ENCODE data around the gene ABCA5.

ABCA5 gene

DNA sequence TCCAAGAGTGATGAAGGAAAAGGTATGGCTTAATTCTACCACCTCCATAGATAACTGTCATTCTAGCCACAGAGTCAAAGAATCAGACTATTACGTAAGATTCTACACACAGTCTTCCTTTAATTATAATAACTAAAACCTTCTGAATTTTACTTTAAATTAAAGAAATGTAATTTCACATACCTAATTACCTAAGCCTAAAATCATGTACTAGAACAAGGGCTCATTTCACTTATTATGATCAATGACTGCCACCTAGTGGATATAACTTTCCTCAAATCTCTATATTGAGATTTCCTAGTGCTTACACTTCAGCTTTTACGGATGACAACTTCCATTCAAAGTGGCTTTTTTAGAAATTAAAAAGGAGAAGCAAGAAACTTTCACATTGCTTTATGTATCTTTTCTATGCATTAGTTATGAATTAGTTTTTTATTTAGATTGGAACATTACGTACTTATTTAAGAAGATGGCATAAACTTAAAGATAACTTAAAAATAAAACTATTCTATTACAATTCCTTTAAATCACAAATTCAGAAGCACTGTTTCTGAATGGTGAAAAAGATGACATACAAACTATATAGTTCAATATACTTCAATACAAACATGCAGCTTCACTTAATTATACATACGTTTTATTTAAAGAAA lies 80.1 kb downstream of the ABCA5 start:
- TF ChIP-seq TOX (CRISPR knock-in tag; IDR thresholded peaks at IDR 0.05; ENCODE audit: borderline replicate concordance) = no peak
- TF ChIP-seq ARNTL (CRISPR knock-in tag; IDR thresholded peaks at IDR 0.05; ENCODE audit: borderline replicate concordance, low read depth) = no peak
- TF ChIP-seq, protein P1, sequence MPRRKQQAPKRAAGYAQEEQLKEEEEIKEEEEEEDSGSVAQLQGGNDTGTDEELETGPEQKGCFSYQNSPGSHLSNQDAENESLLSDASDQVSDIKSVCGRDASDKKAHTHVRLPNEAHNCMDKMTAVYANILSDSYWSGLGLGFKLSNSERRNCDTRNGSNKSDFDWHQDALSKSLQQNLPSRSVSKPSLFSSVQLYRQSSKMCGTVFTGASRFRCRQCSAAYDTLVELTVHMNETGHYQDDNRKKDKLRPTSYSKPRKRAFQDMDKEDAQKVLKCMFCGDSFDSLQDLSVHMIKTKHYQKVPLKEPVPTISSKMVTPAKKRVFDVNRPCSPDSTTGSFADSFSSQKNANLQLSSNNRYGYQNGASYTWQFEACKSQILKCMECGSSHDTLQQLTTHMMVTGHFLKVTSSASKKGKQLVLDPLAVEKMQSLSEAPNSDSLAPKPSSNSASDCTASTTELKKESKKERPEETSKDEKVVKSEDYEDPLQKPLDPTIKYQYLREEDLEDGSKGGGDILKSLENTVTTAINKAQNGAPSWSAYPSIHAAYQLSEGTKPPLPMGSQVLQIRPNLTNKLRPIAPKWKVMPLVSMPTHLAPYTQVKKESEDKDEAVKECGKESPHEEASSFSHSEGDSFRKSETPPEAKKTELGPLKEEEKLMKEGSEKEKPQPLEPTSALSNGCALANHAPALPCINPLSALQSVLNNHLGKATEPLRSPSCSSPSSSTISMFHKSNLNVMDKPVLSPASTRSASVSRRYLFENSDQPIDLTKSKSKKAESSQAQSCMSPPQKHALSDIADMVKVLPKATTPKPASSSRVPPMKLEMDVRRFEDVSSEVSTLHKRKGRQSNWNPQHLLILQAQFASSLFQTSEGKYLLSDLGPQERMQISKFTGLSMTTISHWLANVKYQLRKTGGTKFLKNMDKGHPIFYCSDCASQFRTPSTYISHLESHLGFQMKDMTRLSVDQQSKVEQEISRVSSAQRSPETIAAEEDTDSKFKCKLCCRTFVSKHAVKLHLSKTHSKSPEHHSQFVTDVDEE (CRISPR knock-in tag; IDR thresholded peaks at IDR 0.05) = no peak
- TF ChIP-seq RARB (CRISPR knock-in tag; IDR thresholded peaks at IDR 0.05) = no peak
- TF ChIP-seq GLIS3 (CRISPR knock-in tag; IDR thresholded peaks at IDR 0.05) = no peak
- TF ChIP-seq ZNF8 (CRISPR knock-in tag; IDR thresholded peaks at IDR 0.05) = no peak
- no peak for TF ChIP-seq OSR1 (CRISPR knock-in tag; IDR thresholded peaks at IDR 0.05)
- TF ChIP-seq ZFP30 (CRISPR knock-in tag; IDR thresholded peaks at IDR 0.05) = no peak
- TF ChIP-seq, protein P2, sequence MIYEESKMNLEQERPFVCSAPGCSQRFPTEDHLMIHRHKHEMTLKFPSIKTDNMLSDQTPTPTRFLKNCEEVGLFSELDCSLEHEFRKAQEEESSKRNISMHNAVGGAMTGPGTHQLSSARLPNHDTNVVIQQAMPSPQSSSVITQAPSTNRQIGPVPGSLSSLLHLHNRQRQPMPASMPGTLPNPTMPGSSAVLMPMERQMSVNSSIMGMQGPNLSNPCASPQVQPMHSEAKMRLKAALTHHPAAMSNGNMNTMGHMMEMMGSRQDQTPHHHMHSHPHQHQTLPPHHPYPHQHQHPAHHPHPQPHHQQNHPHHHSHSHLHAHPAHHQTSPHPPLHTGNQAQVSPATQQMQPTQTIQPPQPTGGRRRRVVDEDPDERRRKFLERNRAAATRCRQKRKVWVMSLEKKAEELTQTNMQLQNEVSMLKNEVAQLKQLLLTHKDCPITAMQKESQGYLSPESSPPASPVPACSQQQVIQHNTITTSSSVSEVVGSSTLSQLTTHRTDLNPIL (CRISPR knock-in tag; IDR thresholded peaks at IDR 0.05; ENCODE audit: low read depth) = no peak
- TF ChIP-seq TCF4 (CRISPR knock-in tag; IDR thresholded peaks at IDR 0.05; ENCODE audit: borderline replicate concordance) = no peak
- no peak for TF ChIP-seq ZNF565 (CRISPR knock-in tag; conservative IDR thresholded peaks at IDR 0.05; ENCODE audit: low read depth)
- no peak for TF ChIP-seq SNAI2 (CRISPR knock-in tag; IDR thresholded peaks at IDR 0.05)
- no peak for TF ChIP-seq ISL1 (CRISPR knock-in tag; IDR thresholded peaks at IDR 0.05)
- TF ChIP-seq, protein P3, sequence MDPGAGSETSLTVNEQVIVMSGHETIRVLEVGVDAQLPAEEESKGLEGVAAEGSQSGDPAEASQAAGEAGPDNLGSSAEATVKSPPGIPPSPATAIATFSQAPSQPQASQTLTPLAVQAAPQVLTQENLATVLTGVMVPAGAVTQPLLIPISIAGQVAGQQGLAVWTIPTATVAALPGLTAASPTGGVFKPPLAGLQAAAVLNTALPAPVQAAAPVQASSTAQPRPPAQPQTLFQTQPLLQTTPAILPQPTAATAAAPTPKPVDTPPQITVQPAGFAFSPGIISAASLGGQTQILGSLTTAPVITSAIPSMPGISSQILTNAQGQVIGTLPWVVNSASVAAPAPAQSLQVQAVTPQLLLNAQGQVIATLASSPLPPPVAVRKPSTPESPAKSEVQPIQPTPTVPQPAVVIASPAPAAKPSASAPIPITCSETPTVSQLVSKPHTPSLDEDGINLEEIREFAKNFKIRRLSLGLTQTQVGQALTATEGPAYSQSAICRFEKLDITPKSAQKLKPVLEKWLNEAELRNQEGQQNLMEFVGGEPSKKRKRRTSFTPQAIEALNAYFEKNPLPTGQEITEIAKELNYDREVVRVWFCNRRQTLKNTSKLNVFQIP (CRISPR knock-in tag; IDR thresholded peaks at IDR 0.05; ENCODE audit: borderline replicate concordance, low read depth) = no peak
- TF ChIP-seq ZNF70 (CRISPR knock-in tag; IDR thresholded peaks at IDR 0.05) = no peak
- no peak for TF ChIP-seq BACH2 (CRISPR knock-in tag; IDR thresholded peaks at IDR 0.05; ENCODE audit: borderline replicate concordance)
- TF ChIP-seq, protein P4, sequence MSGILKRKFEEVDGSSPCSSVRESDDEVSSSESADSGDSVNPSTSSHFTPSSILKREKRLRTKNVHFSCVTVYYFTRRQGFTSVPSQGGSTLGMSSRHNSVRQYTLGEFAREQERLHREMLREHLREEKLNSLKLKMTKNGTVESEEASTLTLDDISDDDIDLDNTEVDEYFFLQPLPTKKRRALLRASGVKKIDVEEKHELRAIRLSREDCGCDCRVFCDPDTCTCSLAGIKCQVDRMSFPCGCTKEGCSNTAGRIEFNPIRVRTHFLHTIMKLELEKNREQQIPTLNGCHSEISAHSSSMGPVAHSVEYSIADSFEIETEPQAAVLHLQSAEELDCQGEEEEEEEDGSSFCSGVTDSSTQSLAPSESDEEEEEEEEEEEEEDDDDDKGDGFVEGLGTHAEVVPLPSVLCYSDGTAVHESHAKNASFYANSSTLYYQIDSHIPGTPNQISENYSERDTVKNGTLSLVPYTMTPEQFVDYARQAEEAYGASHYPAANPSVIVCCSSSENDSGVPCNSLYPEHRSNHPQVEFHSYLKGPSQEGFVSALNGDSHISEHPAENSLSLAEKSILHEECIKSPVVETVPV (CRISPR knock-in tag; IDR thresholded peaks at IDR 0.05) = no peak
- peak; percentile 89 for ATAC-seq

DNA sequence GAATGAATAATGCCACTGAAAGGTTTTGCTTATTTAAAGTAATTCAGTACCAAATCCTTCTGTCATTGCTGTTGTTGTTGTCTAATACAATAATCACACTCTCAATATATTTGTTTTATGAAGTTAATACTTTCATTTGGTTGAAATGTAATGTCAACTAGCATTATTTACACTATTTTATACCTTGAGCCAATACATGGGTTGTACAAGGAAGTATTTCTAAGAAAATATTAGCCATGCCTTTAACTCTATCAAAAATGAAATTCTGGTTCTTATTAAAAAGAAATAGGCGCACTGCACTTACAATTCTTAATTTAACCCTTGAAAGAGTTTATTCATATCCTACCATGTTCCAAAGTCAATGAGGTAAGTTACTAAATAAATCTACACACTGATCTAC lies 80.7 kb downstream of the ABCA5 start:
- no peak for ATAC-seq
- TF ChIP-seq, protein P3 (CRISPR knock-in tag; IDR thresholded peaks at IDR 0.05; ENCODE audit: borderline replicate concordance, low read depth) = no peak
- TF ChIP-seq ZC3H10 (CRISPR knock-in tag; IDR thresholded peaks at IDR 0.05) (no peak), TCF4 (CRISPR knock-in tag; IDR thresholded peaks at IDR 0.05; ENCODE audit: borderline replicate concordance) (no peak), ISL1 (CRISPR knock-in tag; IDR thresholded peaks at IDR 0.05) (no peak), ARNTL (CRISPR knock-in tag; IDR thresholded peaks at IDR 0.05; ENCODE audit: borderline replicate concordance, low read depth) (no peak), PPARA (CRISPR knock-in tag; IDR thresholded peaks at IDR 0.05; ENCODE audit: borderline replicate concordance) (no peak), BACH2 (CRISPR knock-in tag; IDR thresholded peaks at IDR 0.05; ENCODE audit: borderline replicate concordance) (no peak), ZNF565 (CRISPR knock-in tag; conservative IDR thresholded peaks at IDR 0.05; ENCODE audit: low read depth) (no peak), TOX (CRISPR knock-in tag; IDR thresholded peaks at IDR 0.05; ENCODE audit: borderline replicate concordance) (no peak)

DNA sequence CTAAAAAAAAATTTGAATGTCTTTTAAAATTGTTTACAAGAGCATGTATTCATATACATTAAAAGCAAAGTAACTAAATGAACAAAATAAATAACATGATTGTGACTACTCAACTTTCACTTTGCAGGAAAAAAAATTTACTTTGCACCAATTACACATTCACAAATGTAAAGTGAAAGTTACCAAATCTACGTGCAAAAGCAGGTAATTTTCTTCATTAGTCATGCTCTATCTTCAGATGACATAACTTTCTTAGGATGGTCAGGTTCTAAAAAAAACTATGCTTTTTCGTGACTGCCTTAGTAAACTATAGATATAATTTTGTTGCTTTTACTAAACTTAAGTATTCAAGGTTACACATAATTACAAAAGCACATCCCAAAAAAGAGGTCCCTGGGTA lies 81.3 kb downstream of the ABCA5 start:
- ATAC-seq = no peak
- TF ChIP-seq ESRRG (CRISPR knock-in tag; IDR thresholded peaks at IDR 0.05) = no peak
- TF ChIP-seq, protein P2 (CRISPR knock-in tag; IDR thresholded peaks at IDR 0.05; ENCODE audit: low read depth) = no peak
